Inflammatory macrophage treated with lipopolysaccharide for 1 hour (primary cell): ENCODE results near the gene CARD8.

Experiments
- DNase-seq, 2 donors: peaks; one replicate each; pipeline ENCODE4 v3.0.0-alpha.2; 2020 to 2022

CARD8 gene

DNA sequence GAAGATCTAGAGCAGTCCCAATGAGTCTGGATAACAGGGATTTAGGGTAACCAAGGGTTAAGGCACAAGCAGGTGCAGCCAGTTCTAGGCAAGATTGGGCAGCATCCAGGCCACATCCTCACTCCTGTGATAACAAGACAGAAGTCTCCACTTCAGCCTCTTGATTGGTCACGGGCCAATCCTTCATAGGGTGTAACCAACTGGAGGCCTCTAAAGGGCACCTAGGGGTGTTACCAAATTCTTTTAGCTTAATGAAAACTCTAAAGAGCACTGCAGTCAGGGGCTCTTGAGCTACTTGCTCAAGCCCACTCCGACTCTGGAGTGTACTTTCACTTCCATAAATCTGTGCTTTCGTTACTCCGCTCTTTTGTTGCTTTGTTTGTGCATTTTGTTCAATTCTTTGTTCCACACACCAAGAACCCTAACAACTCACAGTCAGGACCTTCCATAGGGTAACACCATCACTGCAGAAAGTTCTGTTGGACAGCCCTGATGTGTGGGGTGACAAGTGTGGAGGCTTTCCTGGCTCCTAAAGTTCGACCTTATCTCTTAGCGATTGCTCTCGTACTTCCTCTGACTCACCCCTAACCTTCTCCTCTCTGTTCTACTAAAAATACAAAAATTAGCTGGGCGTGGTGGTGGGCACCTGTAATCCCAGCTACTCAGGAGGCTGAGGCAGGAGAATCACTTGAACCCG lies 49.2 kb downstream of the CARD8 start:
- peak in 1 of 2 donors; percentile 31 for DNase-seq

GRCh38 chr19:48203794-48204628 lies 51.7 kb downstream of the CARD8 start:
- DNase-seq: peak; percentile 87 to 89

DNA sequence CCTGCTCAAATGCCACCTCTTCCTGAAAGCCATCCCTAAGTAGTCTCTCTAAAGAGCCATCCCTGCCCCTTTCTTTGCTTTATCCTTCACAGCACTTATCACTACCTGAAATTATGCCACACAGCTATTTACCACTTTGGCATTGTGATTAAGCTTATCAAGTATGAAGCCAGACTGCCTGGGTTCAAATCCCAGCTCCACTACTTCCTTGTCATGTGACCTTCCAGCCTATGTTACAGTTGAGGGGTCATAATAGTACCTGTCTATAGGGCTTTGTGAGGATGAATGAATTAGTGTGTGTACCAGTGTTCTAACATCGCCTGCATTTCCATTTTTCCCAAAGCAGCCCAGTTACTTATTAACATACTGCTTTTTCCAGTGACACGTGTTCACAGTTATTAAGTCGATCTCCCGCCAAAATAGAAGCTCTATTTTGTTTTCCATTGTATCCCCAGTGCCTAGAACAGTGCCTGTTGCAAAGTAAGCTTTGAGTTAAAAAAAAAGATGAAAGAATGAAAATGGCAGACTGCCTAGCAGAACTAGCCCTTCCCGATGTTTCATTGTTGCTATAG lies 52.4 kb downstream of the CARD8 start:
- DNase-seq: no peak

- DNase-seq: no peak
Observed at GRCh38 chr19:48196933-48197665, 58.6 kb downstream of the CARD8 start.

- no peak for DNase-seq
Observed at GRCh38 chr19:48196321-48196763, 59.4 kb downstream of the CARD8 start.

GRCh38 chr19:48194844-48195830 lies 60.6 kb downstream of the CARD8 start:
- DNase-seq: no peak

DNA sequence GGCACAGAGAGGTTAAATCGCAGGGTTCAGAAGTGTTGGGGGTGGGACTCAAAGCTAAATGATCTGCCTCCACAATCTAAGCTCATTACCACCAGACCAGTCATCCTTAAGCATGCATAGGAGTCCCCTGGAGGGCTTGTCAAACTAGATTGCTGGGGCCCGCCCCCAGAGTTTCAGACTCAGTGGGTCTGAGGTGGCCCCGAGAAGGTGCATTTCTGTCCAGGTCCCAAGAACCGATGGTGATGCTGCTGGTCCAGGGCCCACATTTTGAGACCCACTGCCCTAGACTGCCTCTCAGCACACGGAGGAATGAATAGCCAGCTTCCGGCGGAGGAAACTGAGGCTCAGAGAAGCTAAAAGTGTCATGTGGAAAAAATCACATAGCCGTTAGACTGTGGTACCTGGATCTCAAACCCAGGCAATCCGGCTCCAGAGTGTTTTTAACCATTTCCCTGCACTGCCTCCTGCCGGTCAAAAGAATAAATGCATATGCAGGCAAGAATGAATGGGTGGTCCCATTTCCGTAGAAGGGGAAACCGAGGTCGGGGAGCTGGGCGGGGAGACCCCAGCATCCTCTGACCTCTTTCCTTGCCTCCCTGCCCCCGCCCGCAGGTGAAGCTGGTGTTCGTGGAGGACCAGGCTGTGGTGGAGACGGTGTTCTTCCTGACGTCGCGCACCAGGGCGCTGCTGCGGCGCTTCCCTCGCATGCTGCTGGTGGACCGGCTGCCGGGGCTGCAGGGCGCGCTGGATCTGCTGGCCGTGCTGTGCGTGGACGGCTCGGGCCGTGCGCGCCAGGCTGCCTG lies 61.5 kb downstream of the CARD8 start:
- DNase-seq: peak in 1 of 2 donors; percentile 27

DNA sequence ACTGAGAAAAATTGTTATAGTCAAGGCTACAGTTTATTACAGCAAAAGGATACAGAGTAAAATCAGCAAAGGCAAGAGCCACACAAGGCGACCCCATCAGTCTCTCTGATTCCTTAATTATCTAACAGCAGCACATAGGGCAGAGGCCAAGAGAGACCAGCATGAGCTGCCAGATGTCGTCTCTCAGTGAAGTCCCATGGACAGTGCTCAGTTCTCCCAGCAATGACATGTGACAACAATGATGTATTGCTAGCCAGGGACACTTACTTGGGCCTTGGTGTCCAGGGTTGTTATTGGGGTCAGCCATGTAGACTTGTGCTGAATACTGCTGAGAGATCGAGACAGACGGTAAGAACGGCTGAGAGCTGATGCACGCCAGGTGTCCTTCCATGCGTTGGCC lies 63.0 kb downstream of the CARD8 start:
- DNase-seq: no peak

- DNase-seq: no peak
Observed at GRCh38 chr19:48190885-48191284, 64.8 kb downstream of the CARD8 start.

DNA sequence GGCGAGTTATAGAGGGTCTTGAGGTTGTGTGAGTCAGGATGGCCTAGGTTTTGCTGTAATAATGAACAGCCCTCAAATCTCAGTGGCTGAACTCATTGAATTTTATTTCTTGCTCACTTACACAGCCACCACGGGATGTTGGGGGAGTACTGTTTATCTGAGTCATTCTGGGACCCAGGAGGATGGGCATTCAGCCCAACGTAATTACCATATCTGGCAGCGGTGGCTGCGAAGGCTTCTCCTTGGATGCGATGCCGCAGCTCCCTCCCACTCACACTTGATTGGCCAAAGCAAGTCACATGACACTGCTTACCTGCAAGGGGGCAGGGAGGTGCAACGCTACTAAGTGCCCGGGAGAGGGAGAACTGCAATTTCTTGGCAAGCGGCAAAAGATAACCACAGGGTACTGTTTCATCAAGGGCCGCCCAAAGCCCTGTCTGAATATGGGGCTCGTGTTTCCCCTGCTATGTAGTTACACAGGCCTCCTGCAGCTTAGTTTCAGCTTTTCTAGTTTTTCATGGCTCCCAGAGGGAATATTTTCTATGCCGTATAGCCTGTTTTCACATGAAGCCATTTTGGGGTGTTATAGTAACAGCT lies 65.3 kb downstream of the CARD8 start:
- DNase-seq: no peak

- DNase-seq: no peak
Observed at GRCh38 chr19:48186541-48186991, 69.1 kb downstream of the CARD8 start.

GRCh38 chr19:48186015-48186414 lies 69.7 kb downstream of the CARD8 start:
- DNase-seq: no peak

- no peak for DNase-seq
Observed at GRCh38 chr19:48183356-48183755, 72.4 kb downstream of the CARD8 start.

DNA sequence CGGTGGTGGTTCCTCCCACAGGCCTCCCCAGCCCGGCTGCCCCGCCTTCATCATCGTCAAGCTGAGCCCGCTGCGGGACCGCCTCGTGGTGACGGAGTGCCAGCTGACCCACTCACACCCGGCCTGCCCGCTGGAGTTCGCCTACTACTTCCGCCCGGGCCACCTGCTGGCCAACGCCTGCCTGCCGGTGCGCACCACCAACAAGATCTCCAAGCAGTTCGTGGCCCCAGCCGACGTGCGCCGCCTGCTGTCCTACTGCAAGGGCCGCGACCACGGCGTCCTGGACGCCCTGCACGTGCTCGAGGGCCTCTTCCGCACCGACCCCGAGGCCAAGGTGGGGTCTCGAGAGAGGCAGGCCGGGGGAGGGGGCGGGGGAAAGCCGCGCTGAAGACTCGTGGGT lies 73.3 kb downstream of the CARD8 start:
- no peak for DNase-seq

DNA sequence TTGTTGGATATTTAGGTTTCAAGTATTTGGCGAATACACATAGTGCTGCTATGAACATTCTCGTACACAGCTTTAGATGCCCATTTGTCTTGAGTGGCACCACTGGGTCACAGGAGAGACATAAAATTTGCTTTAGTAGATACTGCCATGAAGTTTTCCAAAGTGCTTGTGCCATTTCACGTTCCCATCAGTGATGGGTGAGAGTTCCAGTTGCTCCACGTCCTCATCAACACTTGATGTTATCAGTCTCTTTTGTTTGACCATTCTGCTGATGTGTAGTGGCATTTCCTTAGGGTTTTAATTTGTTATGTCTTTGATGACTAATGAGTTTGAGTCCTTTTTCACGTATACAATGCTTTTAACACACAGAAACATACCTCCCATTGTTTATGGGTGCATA lies 74.2 kb downstream of the CARD8 start:
- no peak for DNase-seq

- DNase-seq: no peak
Observed at GRCh38 chr19:48176226-48176625, 79.5 kb downstream of the CARD8 start.

DNA sequence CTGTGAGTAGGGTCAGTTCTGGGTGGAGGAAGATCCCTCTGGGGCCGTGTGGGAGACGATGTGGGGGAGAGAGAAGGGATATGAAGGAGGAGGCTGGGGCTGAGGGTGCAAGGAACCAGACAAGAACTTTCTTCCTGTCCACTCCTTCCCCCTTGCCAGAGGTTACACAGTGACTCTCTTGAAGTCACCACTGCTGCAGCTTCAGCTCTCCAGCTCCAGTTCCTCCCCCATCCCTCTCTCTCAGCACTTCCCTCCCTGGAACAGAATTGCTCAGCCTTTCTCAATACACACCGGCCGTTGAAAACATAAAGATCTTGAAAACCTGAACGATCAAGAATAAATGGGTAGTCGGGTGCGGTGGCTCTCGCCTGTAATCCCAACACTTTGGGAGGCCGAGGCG lies 80.1 kb downstream of the CARD8 start:
- no peak for DNase-seq

- no peak for DNase-seq
Observed at GRCh38 chr19:48174445-48175030, 81.2 kb downstream of the CARD8 start.

GRCh38 chr19:48171710-48172109 lies 84.0 kb downstream of the CARD8 start:
- DNase-seq: no peak

- DNase-seq: no peak
Observed at GRCh38 chr19:48170817-48171347, 84.8 kb downstream of the CARD8 start.
